RKO (cell line): ENCODE results near the gene TRABD2B.

Experiments
- DNase-seq: peaks from one replicate; pipeline ENCODE4 v3.0.0-alpha.2; 2016; ENCODE audit warnings: low spot score

TRABD2B gene

DNA sequence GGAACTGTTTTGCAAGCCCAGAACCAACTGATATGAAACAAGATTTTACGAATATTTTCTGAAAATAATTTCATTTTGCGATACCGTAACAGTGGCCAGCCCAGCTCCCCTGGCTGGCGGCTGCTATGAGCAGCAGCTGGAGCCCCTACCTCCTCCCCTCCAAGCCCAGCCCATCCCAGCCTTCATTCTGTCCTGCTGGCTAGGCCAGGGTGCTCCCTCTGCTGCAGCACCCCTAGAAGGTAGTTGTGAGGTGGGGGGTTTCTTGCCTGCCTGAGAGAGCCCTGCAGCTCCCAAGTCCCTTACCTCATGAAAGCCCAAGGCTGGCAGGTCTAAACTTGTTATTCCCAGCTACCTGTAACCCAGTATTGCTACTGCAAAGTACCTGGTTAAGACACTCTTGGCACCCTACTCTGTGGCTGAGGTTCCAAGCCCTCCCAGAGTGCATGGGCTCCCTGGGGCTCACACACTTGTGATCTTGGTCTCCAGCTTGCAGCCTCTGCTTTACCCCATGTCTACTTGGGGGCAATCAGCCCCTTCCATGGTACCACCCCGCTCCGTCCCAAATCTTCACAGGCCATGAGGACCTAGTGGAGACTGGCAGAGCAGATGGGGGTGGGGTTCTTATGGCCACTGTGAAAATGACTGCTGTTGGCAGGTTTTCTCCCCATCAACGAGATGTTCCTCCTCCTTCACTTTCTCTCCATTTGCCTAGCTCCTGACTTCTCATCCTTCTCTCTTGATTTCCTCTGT lies 239.8 kb downstream of the TRABD2B start:
- no peak for DNase-seq

DNA sequence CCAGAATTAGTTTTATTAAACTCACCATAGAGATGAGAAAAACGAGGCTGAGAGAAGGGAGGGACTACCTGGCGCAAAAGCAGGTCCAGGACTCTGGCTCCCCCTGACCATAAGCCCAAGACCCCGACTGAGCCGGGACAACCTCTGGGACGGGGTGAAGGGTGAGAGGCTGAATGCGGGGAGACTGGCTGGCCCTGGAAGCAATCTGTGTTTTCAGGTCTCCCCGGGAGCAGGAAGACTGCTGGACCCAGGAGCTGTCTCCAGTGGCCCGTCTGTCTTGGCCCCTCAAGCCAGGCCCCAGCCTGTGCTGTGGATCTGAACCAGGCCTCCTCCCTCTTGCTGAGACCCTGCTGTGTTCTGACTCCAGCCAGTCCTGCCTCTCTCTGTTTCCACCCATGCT lies 240.8 kb downstream of the TRABD2B start:
- no peak for DNase-seq

DNA sequence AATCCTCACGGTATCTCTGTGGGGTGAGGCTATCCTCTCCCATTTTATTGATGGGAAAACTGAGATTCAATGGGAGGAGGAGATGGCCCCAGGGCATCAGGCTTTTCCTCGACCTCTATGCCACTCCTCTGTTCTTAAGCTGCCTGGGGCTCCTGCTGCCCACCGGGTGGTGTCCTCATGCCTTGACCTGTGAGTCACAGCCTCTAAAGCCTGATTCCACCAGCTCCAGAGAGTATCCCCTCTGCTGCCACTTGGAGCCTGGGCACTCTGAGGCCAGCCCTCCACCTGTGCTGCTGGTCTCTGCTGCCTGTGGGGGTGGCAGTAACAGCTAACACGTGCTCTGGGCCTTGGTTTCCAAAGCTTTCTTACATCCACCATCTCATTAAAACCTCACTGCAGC lies 241.2 kb downstream of the TRABD2B start:
- DNase-seq = no peak

DNA sequence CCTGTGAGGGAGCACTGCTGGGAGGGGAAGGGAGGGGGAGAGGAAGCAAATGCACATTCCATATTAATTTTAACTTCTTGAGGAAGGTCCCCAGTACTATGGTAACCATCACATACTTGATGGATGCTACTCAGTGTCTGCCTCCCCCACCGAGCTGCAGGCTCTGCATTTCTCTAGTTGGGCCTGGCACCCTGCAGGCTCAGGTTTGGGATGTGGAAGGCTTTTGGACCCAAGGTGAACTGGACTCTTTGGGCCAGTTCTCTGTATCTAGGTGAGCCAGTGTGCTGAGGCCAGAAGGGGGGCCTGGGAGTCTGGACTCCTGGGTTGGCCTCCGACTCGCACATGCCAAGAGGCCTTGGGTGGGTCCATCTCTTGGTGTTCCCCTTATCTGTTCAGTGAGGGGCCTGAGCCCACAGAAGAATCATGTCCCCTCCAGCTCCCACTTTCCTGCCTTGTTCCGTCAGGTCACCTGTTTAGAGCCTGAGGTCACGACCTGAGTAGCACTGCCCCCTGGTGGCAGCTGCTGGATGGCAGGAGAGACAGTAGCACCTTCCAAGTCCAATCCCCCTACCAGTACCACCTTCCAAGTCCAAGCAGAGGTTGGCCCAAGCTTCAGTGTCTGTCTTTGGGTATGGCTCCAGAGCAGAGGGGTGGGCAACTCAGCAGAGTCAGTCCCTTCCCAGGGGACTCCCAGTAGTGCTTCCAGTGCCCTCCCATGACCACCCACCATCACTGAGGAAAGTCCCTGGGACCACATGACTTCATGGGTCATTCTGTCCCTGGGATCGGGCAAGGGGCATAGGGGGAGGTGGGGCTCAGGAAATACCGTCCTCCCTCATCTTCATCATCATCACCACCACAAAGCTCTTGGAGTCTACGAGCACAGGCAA lies 241.8 kb downstream of the TRABD2B start:
- no peak for DNase-seq

- DNase-seq = no peak
Measured at GRCh38 chr1:47754221-47754620, 243.0 kb downstream of the TRABD2B start.

DNA sequence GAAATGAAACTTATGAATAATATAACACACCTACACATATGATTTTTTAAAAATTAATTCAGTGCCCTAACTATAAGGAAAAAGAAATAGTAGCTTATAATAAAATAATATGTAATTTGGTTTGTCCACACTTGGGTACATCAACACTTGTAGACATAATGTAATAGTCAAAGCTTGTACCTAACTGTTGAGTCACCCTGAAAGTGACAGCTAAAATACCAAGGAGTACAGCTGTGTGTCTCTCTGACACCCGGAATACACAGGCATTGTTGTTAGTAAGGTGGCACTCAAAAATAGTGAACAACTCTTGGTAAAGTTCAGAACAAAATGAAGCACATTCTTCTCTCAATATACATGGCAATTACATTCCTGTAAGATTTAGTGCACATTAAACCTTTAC lies 243.4 kb downstream of the TRABD2B start:
- no peak for DNase-seq

GRCh38 chr1:47752559-47752958 lies 244.6 kb downstream of the TRABD2B start:
- no peak for DNase-seq

GRCh38 chr1:47751996-47752451 lies 245.2 kb downstream of the TRABD2B start:
- DNase-seq = no peak

- peak; percentile 35 for DNase-seq
Measured at GRCh38 chr1:47751193-47751592, 246.0 kb downstream of the TRABD2B start.

DNA sequence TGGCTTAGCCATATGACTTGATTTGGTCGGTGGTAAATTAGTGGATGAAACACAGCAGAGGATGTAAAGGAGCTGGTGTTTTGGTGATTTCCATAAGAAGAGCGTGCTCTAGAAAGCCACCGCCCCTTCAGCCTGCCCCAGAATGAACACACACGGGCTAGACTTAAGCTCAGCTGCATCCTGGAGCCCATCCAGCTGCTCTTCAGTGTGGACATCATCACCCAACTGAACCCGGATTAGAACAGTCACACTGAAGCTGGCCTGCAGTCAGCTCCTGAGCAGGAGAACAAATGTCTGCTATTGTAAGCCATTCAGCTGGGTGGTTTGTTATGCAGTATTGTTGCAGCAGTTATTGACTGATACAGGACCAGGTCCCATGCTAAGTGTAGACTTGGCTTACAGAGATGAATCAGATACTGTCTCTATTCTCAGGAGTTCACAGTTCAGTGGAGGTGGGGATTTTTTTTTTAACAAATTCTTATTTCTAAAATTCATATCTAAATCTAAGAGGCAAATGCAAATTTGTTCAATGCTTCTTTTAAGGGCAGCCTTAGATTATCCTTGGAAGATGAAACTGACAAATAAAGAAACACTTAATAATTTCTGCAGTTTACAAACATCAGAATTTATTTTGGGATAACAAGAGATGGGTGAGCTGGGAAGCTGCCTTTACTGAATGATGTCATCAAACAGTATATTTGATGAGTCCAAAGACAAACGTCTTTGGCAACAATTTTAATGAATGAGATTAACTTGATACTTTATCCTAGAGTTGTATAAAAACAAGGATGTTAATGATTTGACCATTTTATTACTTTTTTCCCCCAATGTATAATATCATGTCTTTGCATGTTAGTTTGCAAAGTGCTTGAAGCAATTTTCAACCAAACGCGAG lies 251.2 kb downstream of the TRABD2B start:
- no peak for DNase-seq

DNA sequence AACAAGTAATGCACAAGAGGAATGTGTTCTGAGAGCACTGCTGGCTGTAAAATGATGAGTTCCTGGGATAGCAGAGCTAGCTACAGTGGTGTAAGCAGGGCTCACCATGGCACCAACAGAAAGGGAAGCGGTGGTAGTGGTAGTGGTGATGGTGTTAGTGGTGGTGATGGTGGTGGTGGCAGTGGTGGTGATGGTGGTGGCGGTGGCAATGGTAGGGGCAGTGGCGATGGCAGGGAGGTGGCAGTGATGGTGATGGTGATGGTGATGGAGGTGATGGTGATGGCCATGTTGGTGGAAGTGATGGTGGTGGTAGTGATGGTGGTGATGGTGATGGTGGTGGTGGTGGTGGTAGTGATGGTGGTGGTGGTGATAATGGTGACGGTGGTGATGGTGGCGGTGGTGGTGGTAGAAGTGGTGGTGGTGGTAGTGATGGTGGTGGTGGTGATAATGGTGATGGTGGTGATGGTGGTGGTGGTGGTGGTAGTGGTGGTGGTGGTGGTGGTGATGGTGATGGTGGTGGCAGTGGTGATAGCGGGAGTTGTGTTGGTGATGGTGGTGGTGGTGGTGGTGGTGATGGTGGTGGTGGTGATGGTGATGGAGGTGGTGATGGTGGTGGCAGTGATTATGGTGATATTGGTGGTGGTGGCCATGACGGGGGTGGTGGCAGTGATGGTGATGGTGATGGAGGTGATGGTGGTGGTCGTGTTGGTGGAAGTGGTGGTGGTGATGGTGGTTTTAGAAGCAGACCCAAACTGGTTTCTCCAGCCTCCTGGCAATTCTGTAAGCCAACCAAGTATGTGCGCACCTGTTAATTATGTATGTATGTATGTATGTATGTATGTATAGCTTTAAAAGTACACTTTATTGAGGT lies 254.1 kb downstream of the TRABD2B start:
- DNase-seq = no peak

- DNase-seq = peak; percentile 12
Measured at GRCh38 chr1:47738560-47739182, 258.5 kb downstream of the TRABD2B start.

DNA sequence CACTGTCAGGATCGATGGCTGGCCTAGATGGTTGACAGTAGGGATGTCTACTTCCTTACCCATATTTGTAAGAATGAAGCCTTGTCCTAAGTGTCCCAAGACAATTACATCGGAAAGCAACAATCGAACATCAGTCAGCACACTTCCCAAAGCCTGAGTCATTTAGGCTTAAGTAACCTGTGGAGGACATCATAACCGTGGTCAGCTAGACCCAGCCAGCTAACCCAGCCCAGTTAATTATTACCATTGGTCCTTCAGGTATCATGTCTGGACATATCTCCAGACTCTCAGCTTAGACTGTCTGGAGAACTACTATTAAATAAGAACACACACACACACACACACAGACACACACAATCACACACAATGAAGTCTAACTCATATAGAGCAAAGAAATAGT lies 264.7 kb downstream of the TRABD2B start:
- no peak for DNase-seq

DNA sequence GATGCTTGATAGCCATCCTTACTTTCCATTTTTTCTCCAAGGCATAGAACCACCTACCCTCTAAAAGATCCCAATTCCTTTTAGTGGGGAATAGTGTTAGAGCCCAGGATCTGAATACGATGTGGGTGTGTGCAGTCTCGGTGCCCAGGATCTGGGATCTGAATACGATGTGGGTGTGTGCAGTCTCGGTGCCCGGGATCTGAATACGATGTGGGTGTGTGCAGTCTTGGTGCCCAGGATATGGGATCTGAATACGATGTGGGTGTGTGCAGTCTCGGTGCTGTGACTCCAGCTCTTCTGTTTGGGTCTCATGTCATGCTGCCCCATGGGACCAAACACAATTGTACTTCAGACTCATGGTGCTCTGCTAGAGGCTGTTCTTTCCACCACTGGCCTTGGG lies 265.5 kb downstream of the TRABD2B start:
- no peak for DNase-seq

DNA sequence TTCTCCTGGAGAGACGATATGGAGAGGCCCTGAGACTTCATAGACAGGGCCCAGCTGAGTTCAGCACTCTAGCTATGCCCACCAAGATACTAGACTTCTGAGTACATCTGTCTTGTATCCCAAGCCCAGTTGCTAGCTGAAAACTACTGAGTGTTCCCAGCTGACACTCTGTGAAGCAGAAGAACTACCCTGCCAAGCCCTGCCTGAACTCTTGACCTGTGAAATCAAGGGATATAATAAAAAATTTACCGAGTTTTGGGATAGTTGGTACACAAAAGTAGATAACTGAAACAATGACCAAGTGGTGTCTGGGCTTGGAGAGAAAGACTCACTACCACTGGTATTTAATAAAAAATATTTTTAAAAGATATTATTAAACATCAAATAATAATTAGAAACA lies 267.5 kb downstream of the TRABD2B start:
- no peak for DNase-seq

- DNase-seq = no peak
Measured at GRCh38 chr1:47727697-47728085, 269.5 kb downstream of the TRABD2B start.

- no peak for DNase-seq
Measured at GRCh38 chr1:47727051-47727696, 270.0 kb downstream of the TRABD2B start.

DNA sequence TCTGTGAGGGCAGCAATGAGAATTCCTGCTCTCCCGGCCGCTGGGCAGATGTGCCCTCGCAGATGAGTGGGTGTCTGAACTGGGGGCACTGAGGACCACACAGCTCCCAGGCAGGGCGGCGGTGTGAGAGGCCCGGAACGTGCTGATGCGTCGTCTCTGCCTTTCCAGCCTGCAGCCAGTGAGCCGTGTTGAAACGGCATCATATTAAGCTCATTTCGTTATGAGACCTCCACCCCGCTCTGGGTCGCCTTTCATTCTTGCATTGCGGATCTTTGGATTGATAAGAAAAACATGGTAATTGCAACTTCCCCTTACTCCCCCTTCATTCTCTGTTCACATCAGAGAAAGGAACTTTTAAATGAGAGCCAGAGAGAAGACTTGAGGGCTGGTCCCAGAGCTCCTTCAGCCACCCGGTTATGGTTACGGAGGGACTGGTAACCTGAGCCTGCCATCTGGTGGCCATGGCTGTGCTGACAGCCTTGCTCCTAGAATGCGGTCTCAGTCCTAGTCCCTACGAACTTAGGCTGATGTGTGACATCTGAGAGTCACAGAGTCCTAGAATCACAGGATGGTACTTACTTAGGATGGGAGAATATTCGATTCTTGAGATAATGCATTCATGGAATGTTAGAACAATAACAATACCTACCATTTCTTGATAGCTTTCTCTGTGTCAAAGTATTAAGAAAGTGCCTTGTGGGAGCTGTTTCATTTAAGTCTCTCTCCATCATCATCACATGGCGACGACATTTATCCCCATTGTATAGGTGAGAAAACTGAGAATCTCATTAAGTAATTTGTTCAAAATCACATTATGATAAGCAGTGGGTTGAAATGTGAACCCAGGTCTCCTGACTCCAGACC lies 271.0 kb downstream of the TRABD2B start:
- peak; percentile 68 for DNase-seq

- DNase-seq = no peak
Measured at GRCh38 chr1:47725511-47725991, 271.6 kb downstream of the TRABD2B start.
